Liver (tissue), 9 donors: ENCODE results near the gene RAD51B. TPM values are rescaled to one million over a fixed set of nuclear protein-coding genes. Genes with fewer than 3 reads are reported as not detected.

Experiments
- DNase-seq: peaks from one replicate; pipeline ENCODE4 v3.0.0-alpha.2; 2017; ENCODE audit warnings: low spot score
- H3K27ac ChIP-seq, 2 donors: one replicate each; pipeline ENCODE4 v1.7.0; 2013; ENCODE audit warnings: inconsistent platforms in 2 of 2, low read length in 2 of 2, control low read depth in 1 of 2, low read depth in 1 of 2, mild to moderate bottlenecking in 1 of 2
- H3K27me3 ChIP-seq, 4 donors: one replicate each; pipeline versions ENCODE4 v1.6.1 to v1.7.0; 2013; ENCODE audit warnings: low read length in 3 of 4, inconsistent platforms in 1 of 4, mild to moderate bottlenecking in 1 of 4, moderate library complexity in 1 of 4; ENCODE audit not compliant: control insufficient read depth in 4 of 4, insufficient read depth in 4 of 4
- H3K36me3 ChIP-seq, 4 donors: one replicate each; pipeline versions ENCODE4 v1.6.1 to v1.7.0; 2013; ENCODE audit warnings: low read length in 3 of 4, mild to moderate bottlenecking in 3 of 4, low read depth in 1 of 4, moderate library complexity in 1 of 4; ENCODE audit not compliant: control insufficient read depth in 4 of 4, insufficient read depth in 3 of 4
- H3K4me1 ChIP-seq, 4 donors: one replicate each; pipeline versions ENCODE4 v1.6.1 to v1.7.0; 2013; ENCODE audit warnings: low read length in 3 of 4, mild to moderate bottlenecking in 3 of 4, moderate library complexity in 1 of 4; ENCODE audit not compliant: control insufficient read depth in 4 of 4, insufficient read depth in 4 of 4
- H3K4me3 ChIP-seq, 3 donors: one replicate each; pipeline versions ENCODE4 v1.6.1 to v1.7.0; 2013; ENCODE audit warnings: low read length in 3 of 3, control low read depth in 1 of 3, low read depth in 1 of 3, mild to moderate bottlenecking in 1 of 3
- H3K9ac ChIP-seq, 2 donors: one replicate each; pipeline ENCODE4 v1.7.0; 2013; ENCODE audit warnings: low read length in 2 of 2, mild to moderate bottlenecking in 2 of 2, moderate library complexity in 2 of 2, control low read depth in 1 of 2, low read depth in 1 of 2
- H3K9me3 ChIP-seq, 4 donors: one replicate each; pipeline versions ENCODE4 v1.6.1 to v1.7.0; 2013; ENCODE audit warnings: low read length in 3 of 4; ENCODE audit not compliant: control insufficient read depth in 4 of 4
- EGR1 ChIP-seq, 2 donors: IDR thresholded peaks; 2 replicates each; pipeline ENCODE4 v1.6.1; 2016 to 2018; ENCODE audit warnings: antibody characterized with exemption in 2 of 2, low read depth in 2 of 2
- FOXA1 ChIP-seq: IDR thresholded peaks from 2 replicates; pipeline ENCODE4 v1.6.1; 2016; ENCODE audit warnings: antibody characterized with exemption
- FOXA2 ChIP-seq: IDR thresholded peaks from 2 replicates; pipeline ENCODE4 v1.6.1; 2016; ENCODE audit warnings: antibody characterized with exemption
- GABPA ChIP-seq, 2 donors: IDR thresholded peaks in 1 of 2; conservative IDR thresholded peaks in 1 of 2; 2 replicates each; pipeline ENCODE4 v1.6.1; 2016; ENCODE audit warnings: antibody characterized with exemption in 2 of 2, mild to moderate bottlenecking in 1 of 2, moderate library complexity in 1 of 2
- HNF4A ChIP-seq, 2 donors: conservative IDR thresholded peaks; 2 replicates each; pipeline ENCODE4 v1.6.1; 2016; ENCODE audit warnings: antibody characterized with exemption in 2 of 2, mild to moderate bottlenecking in 2 of 2
- HNF4G ChIP-seq: IDR thresholded peaks from 2 replicates; pipeline ENCODE4 v1.6.1; 2016; ENCODE audit warnings: antibody characterized with exemption
- JUND ChIP-seq, 2 donors: IDR thresholded peaks; 2 replicates each; pipeline ENCODE4 v1.6.1; 2016; ENCODE audit warnings: antibody characterized with exemption in 2 of 2
- NR2F2 ChIP-seq: IDR thresholded peaks from 2 replicates; pipeline ENCODE4 v1.6.1; 2016; ENCODE audit warnings: antibody characterized with exemption
- RAD21 ChIP-seq, 2 donors: IDR thresholded peaks; 2 replicates each; pipeline ENCODE4 v1.6.1; 2016; ENCODE audit warnings: antibody characterized with exemption in 2 of 2, mild to moderate bottlenecking in 2 of 2
- RXRA ChIP-seq, 2 donors: IDR thresholded peaks; 2 replicates each; pipeline ENCODE4 v1.6.1; 2017 to 2018; ENCODE audit warnings: antibody characterized with exemption in 2 of 2, mild to moderate bottlenecking in 1 of 2
- TAF1 ChIP-seq: conservative IDR thresholded peaks from 2 replicates; pipeline ENCODE4 v1.6.1; 2016; ENCODE audit warnings: antibody characterized with exemption, mild to moderate bottlenecking
- YY1 ChIP-seq: IDR thresholded peaks from 2 replicates; pipeline ENCODE4 v1.6.1; 2016; ENCODE audit warnings: antibody characterized with exemption, mild to moderate bottlenecking
- WGBS: extraction: QIAGEN DNeasy Blood & Tissue Kit; methylation state at CpG from one replicate; pipeline ENCODE4 v1.1.7; 2013; 5-methylcytosine and 5-hydroxymethylcytosine counted together
- polyA plus RNA-seq, 2 donors: library from polyadenylated mRNA; stranded (reverse) in 1 of 2; unstranded in 1 of 2; fragments of 200-250 nt in 1 of 2; fragments of >200 nt in 1 of 2; fragmentation: Nextera tagmentation in 1 of 2; extraction: Ambion mirVana in 1 of 2; gene quantifications; one replicate each; pipeline versions ENCODE4 v1.2.1 to v1.2.3, GENCODE V29; 2013 to 2015
- total RNA-seq, 2 donors: library from RNA; depleted of rRNA; stranded (reverse); fragments of >200 nt; gene quantifications; one replicate each; pipeline ENCODE4 v1.2.3, GENCODE V29; 2014
- TF ChIP-seq, protein P1 (sequence below): IDR thresholded peaks from 2 replicates; pipeline ENCODE4 v1.6.1; 2016; ENCODE audit warnings: antibody characterized with exemption
- TF ChIP-seq, protein P2 (sequence below): IDR thresholded peaks from 2 replicates; pipeline ENCODE4 v1.6.1; 2016; ENCODE audit warnings: antibody characterized with exemption, mild to moderate bottlenecking
- TF ChIP-seq, protein P3 (sequence below): IDR thresholded peaks from 2 replicates; pipeline ENCODE4 v1.6.1; 2016; ENCODE audit warnings: antibody characterized with exemption
- TF ChIP-seq, protein P4 (sequence below): IDR thresholded peaks from 2 replicates; pipeline ENCODE4 v1.6.1; 2016; ENCODE audit warnings: antibody characterized with exemption
- donor health status: healthy.
- donor health status: healthy.
- donor health status: healthy.
- donor health status: healthy.
- donor health status: healthy.

Gene RAD51B
- total and polyA plus RNA-seq, 4 donors, result 0.81 to 12.9 (median 2.4) TPM

DNA sequence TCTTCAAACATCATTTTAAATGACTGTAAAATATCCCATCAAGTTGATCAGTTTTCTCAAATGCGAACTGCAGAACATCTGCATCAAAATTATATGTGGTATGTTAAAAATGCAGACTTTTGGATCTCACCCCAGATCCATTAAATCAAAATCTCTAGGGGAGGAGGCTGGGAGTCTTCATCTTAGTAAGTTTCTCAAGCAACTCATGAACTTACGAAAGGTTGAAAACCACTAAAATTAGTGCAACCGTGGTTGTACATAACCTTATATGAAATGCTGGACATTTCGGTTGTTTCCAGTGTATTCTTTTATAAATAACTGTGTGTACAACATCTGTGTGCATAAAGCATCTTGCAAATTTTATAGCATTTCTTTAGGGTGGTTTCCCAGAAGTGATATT is 934.1 kb downstream of the RAD51B start:
- Histone ChIP-seq H3K4me1 (peaks cover 0 to 20% (median 5%) of the 10 kb centered on the region in 4 donors), H3K9ac (no peak overlapping the region), H3K4me3 (no peak overlapping the region), H3K36me3 (no peaks in the 10 kb centered on the region), H3K27me3 (no peaks in the 10 kb centered on the region), H3K27ac (no peak overlapping the region), H3K9me3 (no peaks in the 10 kb centered on the region)
- DNase-seq, result no peak
- TF ChIP-seq NR2F2 (no peak), HNF4A (conservative IDR thresholded peaks at IDR 0.05) (no peak), EGR1 (IDR thresholded peaks at IDR 0.05; ENCODE audit: low read depth in 2 of 2) (no peak)
- 87% methylated on average over 4 of the region's 4 CpGs for WGBS

DNA sequence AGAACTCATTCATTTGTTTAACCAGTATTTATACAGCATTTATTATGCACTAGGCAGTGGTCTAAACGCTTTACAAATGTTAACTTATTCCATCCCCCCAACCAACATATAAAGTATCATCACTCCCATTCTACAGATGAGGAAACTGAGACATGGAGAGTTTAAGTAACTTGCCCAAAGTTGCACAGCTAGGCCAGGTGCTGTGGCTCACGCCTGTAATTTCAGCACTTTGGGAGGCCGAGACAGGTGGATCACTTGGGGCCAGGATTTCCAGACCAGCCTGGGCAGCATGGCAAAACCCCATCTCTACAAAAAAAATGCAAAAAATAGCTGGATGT is 935.4 kb downstream of the RAD51B start:
- Histone ChIP-seq H3K9me3 (no peaks in the 10 kb centered on the region), H3K4me1 (peaks cover 0 to 20% (median 5%) of the 10 kb centered on the region in 4 donors)
- 97% methylated on average over 3 of the region's 3 CpGs for WGBS

More for the DNA sequence above, 935.4 kb downstream of the RAD51B start:
- H3K27ac ChIP-seq, result no peak overlapping the region
- H3K27me3 ChIP-seq, result no peaks in the 10 kb centered on the region
- DNase-seq, result no peak
- TF ChIP-seq HNF4G (no peak), TAF1 (no peak), FOXA2 (no peak), YY1 (no peak), GABPA (IDR thresholded peaks at IDR 0.05 in 1 of 2, conservative IDR thresholded peaks at IDR 0.05 in 1 of 2) (no peak), RAD21 (IDR thresholded peaks at IDR 0.05) (no peak), JUND (IDR thresholded peaks at IDR 0.05) (no peak), NR2F2 (no peak), RXRA (IDR thresholded peaks at IDR 0.05) (no peak), EGR1 (IDR thresholded peaks at IDR 0.05; ENCODE audit: low read depth in 2 of 2) (no peak), FOXA1 (no peak), HNF4A (conservative IDR thresholded peaks at IDR 0.05) (no peak)
- TF ChIP-seq, protein P1, sequence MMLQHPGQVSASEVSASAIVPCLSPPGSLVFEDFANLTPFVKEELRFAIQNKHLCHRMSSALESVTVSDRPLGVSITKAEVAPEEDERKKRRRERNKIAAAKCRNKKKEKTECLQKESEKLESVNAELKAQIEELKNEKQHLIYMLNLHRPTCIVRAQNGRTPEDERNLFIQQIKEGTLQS, result no peak
- TF ChIP-seq, protein P2, sequence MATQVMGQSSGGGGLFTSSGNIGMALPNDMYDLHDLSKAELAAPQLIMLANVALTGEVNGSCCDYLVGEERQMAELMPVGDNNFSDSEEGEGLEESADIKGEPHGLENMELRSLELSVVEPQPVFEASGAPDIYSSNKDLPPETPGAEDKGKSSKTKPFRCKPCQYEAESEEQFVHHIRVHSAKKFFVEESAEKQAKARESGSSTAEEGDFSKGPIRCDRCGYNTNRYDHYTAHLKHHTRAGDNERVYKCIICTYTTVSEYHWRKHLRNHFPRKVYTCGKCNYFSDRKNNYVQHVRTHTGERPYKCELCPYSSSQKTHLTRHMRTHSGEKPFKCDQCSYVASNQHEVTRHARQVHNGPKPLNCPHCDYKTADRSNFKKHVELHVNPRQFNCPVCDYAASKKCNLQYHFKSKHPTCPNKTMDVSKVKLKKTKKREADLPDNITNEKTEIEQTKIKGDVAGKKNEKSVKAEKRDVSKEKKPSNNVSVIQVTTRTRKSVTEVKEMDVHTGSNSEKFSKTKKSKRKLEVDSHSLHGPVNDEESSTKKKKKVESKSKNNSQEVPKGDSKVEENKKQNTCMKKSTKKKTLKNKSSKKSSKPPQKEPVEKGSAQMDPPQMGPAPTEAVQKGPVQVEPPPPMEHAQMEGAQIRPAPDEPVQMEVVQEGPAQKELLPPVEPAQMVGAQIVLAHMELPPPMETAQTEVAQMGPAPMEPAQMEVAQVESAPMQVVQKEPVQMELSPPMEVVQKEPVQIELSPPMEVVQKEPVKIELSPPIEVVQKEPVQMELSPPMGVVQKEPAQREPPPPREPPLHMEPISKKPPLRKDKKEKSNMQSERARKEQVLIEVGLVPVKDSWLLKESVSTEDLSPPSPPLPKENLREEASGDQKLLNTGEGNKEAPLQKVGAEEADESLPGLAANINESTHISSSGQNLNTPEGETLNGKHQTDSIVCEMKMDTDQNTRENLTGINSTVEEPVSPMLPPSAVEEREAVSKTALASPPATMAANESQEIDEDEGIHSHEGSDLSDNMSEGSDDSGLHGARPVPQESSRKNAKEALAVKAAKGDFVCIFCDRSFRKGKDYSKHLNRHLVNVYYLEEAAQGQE, result no peak
- TF ChIP-seq, protein P3, sequence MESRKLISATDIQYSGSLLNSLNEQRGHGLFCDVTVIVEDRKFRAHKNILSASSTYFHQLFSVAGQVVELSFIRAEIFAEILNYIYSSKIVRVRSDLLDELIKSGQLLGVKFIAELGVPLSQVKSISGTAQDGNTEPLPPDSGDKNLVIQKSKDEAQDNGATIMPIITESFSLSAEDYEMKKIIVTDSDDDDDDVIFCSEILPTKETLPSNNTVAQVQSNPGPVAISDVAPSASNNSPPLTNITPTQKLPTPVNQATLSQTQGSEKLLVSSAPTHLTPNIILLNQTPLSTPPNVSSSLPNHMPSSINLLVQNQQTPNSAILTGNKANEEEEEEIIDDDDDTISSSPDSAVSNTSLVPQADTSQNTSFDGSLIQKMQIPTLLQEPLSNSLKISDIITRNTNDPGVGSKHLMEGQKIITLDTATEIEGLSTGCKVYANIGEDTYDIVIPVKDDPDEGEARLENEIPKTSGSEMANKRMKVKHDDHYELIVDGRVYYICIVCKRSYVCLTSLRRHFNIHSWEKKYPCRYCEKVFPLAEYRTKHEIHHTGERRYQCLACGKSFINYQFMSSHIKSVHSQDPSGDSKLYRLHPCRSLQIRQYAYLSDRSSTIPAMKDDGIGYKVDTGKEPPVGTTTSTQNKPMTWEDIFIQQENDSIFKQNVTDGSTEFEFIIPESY, result no peak
- TF ChIP-seq, protein P4, sequence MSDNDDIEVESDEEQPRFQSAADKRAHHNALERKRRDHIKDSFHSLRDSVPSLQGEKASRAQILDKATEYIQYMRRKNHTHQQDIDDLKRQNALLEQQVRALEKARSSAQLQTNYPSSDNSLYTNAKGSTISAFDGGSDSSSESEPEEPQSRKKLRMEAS, result no peak
- no peak overlapping the region for H3K9ac ChIP-seq
- no peaks in the 10 kb centered on the region for H3K36me3 ChIP-seq
- H3K4me3 ChIP-seq, result no peak overlapping the region
